ENCODE results near the gene HHAT.

GRCh38 chr1:210441028-210441427 is 112.3 kb downstream of the HHAT start:
- TF ChIP-seq CTCF (IDR thresholded peaks at IDR 0.05) = no peak
- TF ChIP-seq EP300 (IDR thresholded peaks at IDR 0.05) = no peak
- TF ChIP-seq POLR2A (IDR thresholded peaks at IDR 0.05) = no peak
